ENCODE data around the gene SEMG1.

The SEMG1 gene

DNA sequence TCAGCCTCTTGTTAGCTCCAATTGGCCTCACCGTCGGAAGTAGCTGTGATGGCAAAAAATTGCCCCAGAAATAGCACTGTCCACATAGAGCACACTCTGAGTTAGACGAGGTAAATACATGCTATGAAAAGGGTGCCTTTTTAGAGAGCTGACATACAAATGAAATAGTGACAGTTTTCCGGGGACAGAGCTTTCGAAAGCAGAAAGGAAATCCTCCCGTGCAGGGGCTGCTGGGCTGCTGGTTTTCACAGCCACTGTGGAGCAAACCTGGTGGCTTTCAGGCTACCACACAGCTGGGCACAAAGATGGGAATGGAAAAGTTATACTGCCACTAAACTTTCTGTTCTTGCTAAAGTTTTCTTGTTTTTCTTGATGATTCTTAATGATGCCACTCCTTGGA, 39.3 kb downstream of the SEMG1 start:
- TF ChIP-seq, protein P1, sequence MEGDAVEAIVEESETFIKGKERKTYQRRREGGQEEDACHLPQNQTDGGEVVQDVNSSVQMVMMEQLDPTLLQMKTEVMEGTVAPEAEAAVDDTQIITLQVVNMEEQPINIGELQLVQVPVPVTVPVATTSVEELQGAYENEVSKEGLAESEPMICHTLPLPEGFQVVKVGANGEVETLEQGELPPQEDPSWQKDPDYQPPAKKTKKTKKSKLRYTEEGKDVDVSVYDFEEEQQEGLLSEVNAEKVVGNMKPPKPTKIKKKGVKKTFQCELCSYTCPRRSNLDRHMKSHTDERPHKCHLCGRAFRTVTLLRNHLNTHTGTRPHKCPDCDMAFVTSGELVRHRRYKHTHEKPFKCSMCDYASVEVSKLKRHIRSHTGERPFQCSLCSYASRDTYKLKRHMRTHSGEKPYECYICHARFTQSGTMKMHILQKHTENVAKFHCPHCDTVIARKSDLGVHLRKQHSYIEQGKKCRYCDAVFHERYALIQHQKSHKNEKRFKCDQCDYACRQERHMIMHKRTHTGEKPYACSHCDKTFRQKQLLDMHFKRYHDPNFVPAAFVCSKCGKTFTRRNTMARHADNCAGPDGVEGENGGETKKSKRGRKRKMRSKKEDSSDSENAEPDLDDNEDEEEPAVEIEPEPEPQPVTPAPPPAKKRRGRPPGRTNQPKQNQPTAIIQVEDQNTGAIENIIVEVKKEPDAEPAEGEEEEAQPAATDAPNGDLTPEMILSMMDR (conservative IDR thresholded peaks at IDR 0.05; ENCODE audit: low read depth, low read length), result no peak
- H3K4me3 ChIP-seq (ENCODE audit: low read length), result no peak overlapping the region
- no peak for DNase-seq (ENCODE audit: low read depth)

DNA sequence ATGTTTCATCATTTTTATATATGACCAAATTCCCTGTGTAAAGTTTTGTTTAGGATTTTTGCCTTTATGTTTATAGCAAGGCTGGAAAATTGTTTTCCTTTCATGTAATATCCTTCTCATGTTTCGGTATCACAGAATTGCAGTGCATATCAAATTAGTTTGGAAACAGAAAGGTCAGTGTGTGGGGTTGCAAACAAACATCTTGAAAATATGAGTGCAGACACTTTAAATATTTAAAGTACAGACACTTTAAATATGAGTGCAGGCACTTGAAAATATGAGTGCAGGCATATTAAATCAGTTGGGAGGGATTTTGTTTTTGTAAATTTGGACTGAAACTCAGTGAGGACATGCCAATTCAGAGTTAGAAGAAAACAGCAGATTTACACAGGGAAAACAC, 41.0 kb downstream of the SEMG1 start:
- DNase-seq (ENCODE audit: low read depth), result no peak
- H3K4me3 ChIP-seq (ENCODE audit: low read length), result no peak overlapping the region
- TF ChIP-seq, protein P1 (conservative IDR thresholded peaks at IDR 0.05; ENCODE audit: low read depth, low read length), result no peak

DNA sequence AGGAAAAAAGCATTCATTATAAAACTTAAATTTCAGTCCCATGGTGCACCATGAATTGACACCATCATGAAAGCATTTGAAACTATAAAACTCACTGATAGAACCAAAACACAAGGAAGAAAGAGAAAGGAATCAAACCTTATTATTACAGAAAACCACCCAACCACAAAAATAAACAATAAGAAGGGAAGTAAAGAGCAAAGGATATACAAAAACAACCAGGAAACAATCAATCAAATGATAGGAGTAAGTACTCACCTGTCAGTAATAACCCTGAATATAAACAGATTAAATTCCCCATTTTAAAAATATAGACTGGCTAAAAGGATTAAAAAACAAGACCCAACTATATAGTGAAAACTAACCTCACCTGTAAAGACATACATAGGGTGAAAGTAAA, 41.8 kb downstream of the SEMG1 start:
- no peak for DNase-seq (ENCODE audit: low read depth)
- TF ChIP-seq, protein P1 (conservative IDR thresholded peaks at IDR 0.05; ENCODE audit: low read depth, low read length), result no peak
- no peak overlapping the region for H3K4me3 ChIP-seq (ENCODE audit: low read length)

DNA sequence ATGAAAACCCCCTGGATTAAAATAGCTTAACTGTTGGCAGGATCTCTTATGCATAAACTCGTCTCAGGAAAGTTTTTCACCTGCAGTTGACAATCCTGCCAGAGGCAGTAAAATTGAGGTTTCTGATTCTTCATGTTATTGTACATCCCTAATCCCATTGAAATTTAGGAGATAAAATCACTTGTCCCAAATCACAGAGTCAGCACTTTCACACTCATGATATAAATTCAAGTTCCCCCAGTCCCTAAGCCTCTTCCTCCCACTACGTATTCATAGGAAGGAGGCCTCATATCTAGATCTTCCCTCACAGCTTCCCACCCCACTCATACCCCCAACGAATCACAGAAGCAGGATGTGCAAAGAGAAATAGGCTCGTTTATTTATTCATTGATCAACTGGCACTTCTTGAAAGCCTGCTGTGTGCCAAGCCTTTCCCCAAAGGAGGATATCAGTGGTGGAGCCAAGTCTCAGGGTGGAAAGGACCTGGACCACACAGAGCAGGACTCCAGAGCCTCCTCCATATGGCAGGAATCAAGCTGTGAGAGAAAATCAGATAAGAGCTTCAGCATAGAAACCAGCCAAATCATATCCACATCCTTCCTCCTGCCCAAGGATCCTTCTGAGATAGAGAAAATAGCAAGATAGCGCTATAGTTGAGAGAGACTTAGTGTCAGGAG, 45.2 kb downstream of the SEMG1 start:
- H3K4me3 ChIP-seq (ENCODE audit: low read length), result no peak overlapping the region
- TF ChIP-seq, protein P1 (conservative IDR thresholded peaks at IDR 0.05; ENCODE audit: low read depth, low read length), result no peak
- no peak for DNase-seq (ENCODE audit: low read depth)

DNA sequence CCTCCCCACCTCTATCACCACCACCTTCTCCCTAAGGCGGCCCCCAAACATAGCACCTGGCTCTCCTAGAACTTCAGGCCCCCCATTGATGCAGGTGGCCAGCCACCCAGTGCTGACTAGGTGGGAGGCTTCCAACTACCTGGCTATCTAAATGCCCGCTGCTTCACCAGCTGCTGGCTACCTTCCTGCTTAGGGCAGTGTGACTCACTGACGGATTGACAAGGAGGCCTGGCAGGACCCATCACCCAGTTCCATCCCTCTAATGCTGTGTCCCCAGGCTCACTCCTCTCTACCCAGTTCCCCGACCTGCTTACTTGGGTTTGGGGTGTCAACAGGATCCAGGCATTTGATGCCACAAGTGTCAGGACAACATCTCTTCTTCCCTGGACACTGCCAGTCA, 46.4 kb downstream of the SEMG1 start:
- TF ChIP-seq, protein P1 (conservative IDR thresholded peaks at IDR 0.05; ENCODE audit: low read depth, low read length), result no peak
- no peak overlapping the region for H3K4me3 ChIP-seq (ENCODE audit: low read length)
- no peak for DNase-seq (ENCODE audit: low read depth)

DNA sequence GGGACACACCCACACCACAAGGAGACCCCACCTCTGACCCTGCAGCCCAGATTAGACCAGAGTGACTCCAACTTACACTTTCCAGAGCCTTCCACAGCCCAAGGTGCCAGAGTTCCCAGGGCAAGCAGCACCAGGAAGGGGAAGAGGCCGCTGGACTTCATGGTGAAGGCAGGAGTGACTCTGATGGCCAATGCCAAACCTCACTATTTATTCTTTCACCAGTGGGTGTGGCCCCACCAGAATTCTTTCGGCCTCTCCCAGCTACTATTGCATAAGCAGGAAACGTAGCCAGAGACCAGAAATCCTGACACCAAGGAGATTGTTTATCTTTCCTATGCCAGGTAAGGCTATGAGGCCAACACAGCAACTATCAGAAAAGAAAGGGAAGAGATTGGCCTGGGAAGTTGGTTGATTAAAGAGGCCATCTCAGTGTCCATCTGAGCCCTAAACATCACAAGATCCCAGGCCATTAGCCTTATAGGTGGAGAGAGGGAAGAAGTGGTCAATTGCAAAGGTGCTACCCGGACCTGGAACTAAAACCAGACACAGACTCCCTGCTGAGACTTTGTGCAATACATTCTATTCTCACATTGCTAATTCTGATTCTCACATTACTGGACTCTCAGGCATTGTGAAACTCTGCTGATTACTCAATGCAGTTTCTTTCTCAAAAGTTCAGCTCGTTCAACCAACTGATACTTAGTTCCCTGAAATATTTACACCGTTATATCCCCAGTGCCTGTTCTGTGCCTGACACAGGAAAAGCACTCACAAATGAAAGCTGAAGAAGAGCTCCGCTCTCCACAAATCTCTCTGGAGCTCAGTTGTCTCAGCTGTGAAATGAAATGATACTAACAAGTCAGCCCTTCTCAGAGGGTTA, 47.8 kb downstream of the SEMG1 start, which contains the start of gene SLPI:
Gene SLPI, minus strand, starts transcription at position 182 of the 880 bp plus-strand sequence. Its CDS starts 21 bp downstream, at position 161.
- no peak for DNase-seq (ENCODE audit: low read depth)
- H3K4me3 ChIP-seq (ENCODE audit: low read length), result no peak within 1 kb of the TSS
- TF ChIP-seq, protein P1 (conservative IDR thresholded peaks at IDR 0.05; ENCODE audit: low read depth, low read length), result no peak
